Spleen (tissue), 11 donors: ENCODE measurements around the gene TBC1D22A. TPM values are rescaled to one million over a fixed set of nuclear protein-coding genes. Genes with fewer than 3 reads are reported as not detected.
A peak's percentile ranks its signal among the peaks of the same experiment; 100 is the strongest.

Source experiments
- DNase-seq: peaks from one replicate; pipeline ENCODE4 v3.0.0-alpha.2; 2020
- H3K27ac ChIP-seq, 8 donors: fragments of 200-600 bp; sonication (generic) in 7 of 8; 1 replicate in 4 of 8; 2 replicates in 4 of 8; pipeline versions ENCODE4 v1.5.0 to v1.8.0; 2016 to 2021; ENCODE audit warnings: inconsistent platforms in 4 of 8, mild to moderate bottlenecking in 4 of 8, moderate library complexity in 1 of 8
- H3K27me3 ChIP-seq, 7 donors: fragments of 200-600 bp; sonication (generic) in 6 of 7; replicated peaks in 1 of 7; 1 replicate in 4 of 7; 2 replicates in 3 of 7; pipeline versions ENCODE4 v1.5.0 to v1.8.0; 2016 to 2021; ENCODE audit warnings: inconsistent platforms in 3 of 7, mild to moderate bottlenecking in 1 of 7
- H3K36me3 ChIP-seq, 6 donors: fragments of 200-600 bp; sonication (generic) in 5 of 6; 1 replicate in 4 of 6; 2 replicates in 2 of 6; pipeline versions ENCODE4 v1.5.0 to v1.8.0; 2016 to 2021; ENCODE audit warnings: inconsistent platforms in 2 of 6
- H3K4me1 ChIP-seq, 6 donors: fragments of 200-600 bp; sonication (generic) in 5 of 6; 1 replicate in 3 of 6; 2 replicates in 3 of 6; pipeline versions ENCODE4 v1.5.0 to v1.8.0; 2016 to 2021; ENCODE audit warnings: inconsistent platforms in 3 of 6
- H3K4me3 ChIP-seq, 8 donors: fragments of 200-600 bp; sonication (generic) in 7 of 8; 1 replicate in 4 of 8; 2 replicates in 4 of 8; pipeline versions ENCODE4 v1.5.0 to v1.8.0; 2016 to 2021; ENCODE audit warnings: inconsistent platforms in 4 of 8, mild to moderate bottlenecking in 4 of 8, moderate library complexity in 2 of 8
- H3K9me3 ChIP-seq, 8 donors: fragments of 200-600 bp; sonication (generic) in 7 of 8; 1 replicate in 4 of 8; 2 replicates in 4 of 8; pipeline versions ENCODE4 v1.5.0 to v1.8.0; 2016 to 2021; ENCODE audit warnings: inconsistent platforms in 4 of 8
- CTCF ChIP-seq, 11 experiments: fragments of 200-600 bp in 7 of 11; fragments of 450-650 bp in 4 of 11; sonication (generic) in 4 of 11; IDR thresholded peaks in 8 of 11; conservative IDR thresholded peaks in 3 of 11; 1 replicate in 7 of 11; 2 replicates in 4 of 11; pipeline versions ENCODE4 v1.4.0 to v1.8.0; 2016 to 2021; ENCODE audit warnings: antibody characterized with exemption in 11 of 11, inconsistent platforms in 4 of 11, mild to moderate bottlenecking in 1 of 11
- POLR2A ChIP-seq, 3 donors: fragments of 450-650 bp; IDR thresholded peaks; one replicate each; pipeline ENCODE4 v1.5.1; 2017; ENCODE audit warnings: antibody characterized with exemption in 3 of 3, mild to moderate bottlenecking in 1 of 3
- POLR2AphosphoS5 ChIP-seq, 3 donors: sonication (generic); formaldehyde crosslinking; IDR thresholded peaks; one replicate each; pipeline ENCODE4 v1.5.1; 2017; ENCODE audit warnings: antibody characterized with exemption in 3 of 3
- WGBS, 5 donors: extraction: QIAGEN DNeasy Blood & Tissue Kit in 3 of 5; methylation state at CpG; one replicate each; pipeline versions ENCODE4 v1.1.5 to v1.1.7; 2013 to 2018; 5-methylcytosine and 5-hydroxymethylcytosine counted together
- intact Hi-C: fragments of 100-400 bp; cut with DNase I; formaldehyde crosslinking; loops from one replicate; pipeline ENCODE4 v1.15.0; 2023; ENCODE audit warnings: low total_unique reads
- polyA plus RNA-seq, 3 donors: library from polyadenylated mRNA; stranded (reverse); fragments of 200-250 nt; gene quantifications; one replicate each; pipeline ENCODE4 v1.2.1, GENCODE V29; 2013
- total RNA-seq, 7 donors: library from RNA; depleted of rRNA in 3 of 7; stranded (reverse); fragments of >200 nt in 3 of 7; fragmentation: NEBNext Ultra II Directional in 4 of 7; extraction: Animal tissue kit (Norgen Biotek cat#: 25700) in 4 of 7; gene quantifications; one replicate each; pipeline versions ENCODE4 v1.1.0 to v1.2.1, GENCODE V29; 2016 to 2021
- donor health status: healthy with polysubstance abuse.
- donor health status: DM: no; HTN: no; CAD: no; lungs with moderate emphysema.
- donor health status: DM: no; HTN: no; CAD: no.
- donor health status: Bipolar disorder and iron deficiency.
- donor health status: healthy.
- donor health status: DM: no; HTN: no; CAD: no.
- donor health status: DM: yes; HTN: yes; CAD: no.

The TBC1D22A gene
- total and polyA plus RNA-seq, 10 donors = 17.2 to 66.9 (median 49.6) TPM

- no peaks in the 10 kb centered on the region for H3K27me3 ChIP-seq
- peaks cover 0 to 51% (median 0%) of the 10 kb centered on the region in 6 donors for H3K36me3 ChIP-seq
- DNase-seq = peak; percentile 68
- intact Hi-C loops = no loop called here
- H3K9me3 ChIP-seq = no peaks in the 10 kb centered on the region
- peaks cover 48 to 89% (median 80%) of the 10 kb centered on the region in 6 donors for H3K4me1 ChIP-seq
- peak overlapping the region in 7 of 8 donors; percentile 27 to 92 (median 83) for H3K27ac ChIP-seq
- TF ChIP-seq POLR2AphosphoS5 (IDR thresholded peaks at IDR 0.05) = no peak
- TF ChIP-seq POLR2A (IDR thresholded peaks at IDR 0.05) = no peak
- no peak for TF ChIP-seq CTCF (IDR thresholded peaks at IDR 0.05 in 8 of 11, conservative IDR thresholded peaks at IDR 0.05 in 3 of 11)
- H3K4me3 ChIP-seq = peak overlapping the region in 1 of 8 donors; percentile 7
- 92 to 95% (median 93%) methylated on average over 11 of the region's 11 CpGs for WGBS, 5 donors
These were observed 5.0 kb downstream of the TBC1D22A start for GRCh38 chr22:46767249-46767985.

- Histone ChIP-seq H3K9me3 (no peaks in the 10 kb centered on the region), H3K27me3 (no peaks in the 10 kb centered on the region), H3K27ac (peak overlapping the region; percentile 58 to 92 (median 82)), H3K4me1 (peaks cover 53 to 93% (median 87%) of the 10 kb centered on the region in 6 donors), H3K36me3 (peaks cover 0 to 61% (median 0%) of the 10 kb centered on the region in 6 donors), H3K4me3 (peak overlapping the region in 1 of 8 donors; percentile 44)
- TF ChIP-seq POLR2AphosphoS5 (IDR thresholded peaks at IDR 0.05) (peak; percentile 51 to 68 (median 63)), POLR2A (IDR thresholded peaks at IDR 0.05) (no peak), CTCF (IDR thresholded peaks at IDR 0.05 in 8 of 11, conservative IDR thresholded peaks at IDR 0.05 in 3 of 11) (no peak)
- peak; percentile 86 for DNase-seq
- intact Hi-C loops = no loop called here
- WGBS, 5 donors = 71 to 77% (median 75%) methylated on average over 14 to 17 of the region's 17 CpGs
These were observed 6.8 kb downstream of the TBC1D22A start for GRCh38 chr22:46769191-46769675.

- Histone ChIP-seq H3K4me3 (peak overlapping the region in 1 of 8 donors; percentile 44), H3K4me1 (peaks cover 55 to 93% (median 87%) of the 10 kb centered on the region in 6 donors), H3K27ac (peak overlapping the region; percentile 58 to 92 (median 82)), H3K36me3 (peaks cover 0 to 58% (median 0%) of the 10 kb centered on the region in 6 donors), H3K9me3 (no peaks in the 10 kb centered on the region), H3K27me3 (no peaks in the 10 kb centered on the region)
- TF ChIP-seq POLR2AphosphoS5 (IDR thresholded peaks at IDR 0.05) = no peak
- no peak for TF ChIP-seq POLR2A (IDR thresholded peaks at IDR 0.05)
- no peak for TF ChIP-seq CTCF (IDR thresholded peaks at IDR 0.05 in 8 of 11, conservative IDR thresholded peaks at IDR 0.05 in 3 of 11)
- DNase-seq = no peak
- intact Hi-C loops = no loop called here
- 78 to 87% (median 85%) methylated on average over 5 to 6 of the region's 6 CpGs for WGBS, 5 donors
These were observed 7.3 kb downstream of the TBC1D22A start for GRCh38 chr22:46769706-46770105.

GRCh38 chr22:46770151-46770641 is 7.7 kb downstream of the TBC1D22A start:
- no peak for TF ChIP-seq CTCF (IDR thresholded peaks at IDR 0.05 in 8 of 11, conservative IDR thresholded peaks at IDR 0.05 in 3 of 11)
- peak; percentile 22 to 52 (median 30) for TF ChIP-seq POLR2AphosphoS5 (IDR thresholded peaks at IDR 0.05)
- no peaks in the 10 kb centered on the region for H3K27me3 ChIP-seq
- DNase-seq = peak; percentile 77
- H3K4me1 ChIP-seq = peaks cover 60 to 93% (median 87%) of the 10 kb centered on the region in 6 donors
- 70 to 88% (median 77%) methylated on average over 5 to 14 of the region's 14 CpGs for WGBS, 5 donors
- peak overlapping the region; percentile 58 to 92 (median 82) for H3K27ac ChIP-seq
- no peaks in the 10 kb centered on the region for H3K9me3 ChIP-seq
- peaks cover 0 to 53% (median 0%) of the 10 kb centered on the region in 6 donors for H3K36me3 ChIP-seq
- intact Hi-C loops = no loop called here
- peak overlapping the region in 1 of 8 donors; percentile 44 for H3K4me3 ChIP-seq
